ENCODE data around the gene NR4A1.

NR4A1 gene

GRCh38 chr12:52019113-52019770 lies 32.0 kb upstream of the NR4A1 start:
- DNase-seq: no peak

DNA sequence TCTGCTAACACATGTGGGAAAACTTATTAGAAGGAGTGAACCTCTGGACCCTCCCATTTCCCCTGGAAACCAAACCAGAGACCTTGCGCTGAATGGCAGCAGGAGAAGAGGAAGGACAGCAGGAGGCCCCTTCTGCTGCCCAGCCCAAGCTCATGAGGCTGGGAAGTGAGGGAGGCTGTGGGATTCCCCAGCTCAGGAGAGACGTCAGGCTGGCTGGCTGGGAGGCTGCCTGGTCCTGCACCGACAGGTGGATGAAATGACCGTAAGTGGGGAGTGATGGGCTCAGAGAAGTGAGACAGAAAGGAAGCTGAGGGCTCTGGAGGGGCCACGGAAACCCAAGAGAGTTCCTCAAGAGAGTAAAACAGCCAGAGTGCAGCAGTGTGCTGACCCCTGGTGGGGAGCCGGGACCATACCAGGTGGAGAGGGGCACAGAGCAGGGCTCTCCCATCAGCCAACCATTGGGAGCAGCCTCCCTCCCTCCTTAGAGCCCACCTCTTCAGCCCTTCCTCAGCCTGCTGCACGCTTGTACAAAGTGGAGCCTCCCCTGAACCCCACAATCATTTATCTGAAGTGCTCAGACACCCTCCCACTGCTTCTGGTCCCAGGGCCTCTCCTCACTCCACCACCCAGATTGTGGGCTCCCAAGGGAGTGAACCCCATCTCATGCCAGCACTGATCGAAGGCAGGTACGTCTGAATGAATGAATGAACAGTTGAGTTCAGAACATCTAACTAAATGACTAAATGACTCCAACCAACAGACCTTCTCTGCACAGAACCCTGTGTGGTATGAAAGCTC lies 30.5 kb upstream of the NR4A1 start:
- peak; percentile 65 for DNase-seq

- DNase-seq: no peak
Measured at GRCh38 chr12:52022841-52023181, 28.4 kb upstream of the NR4A1 start.

- peak; percentile 91 for DNase-seq
Measured at GRCh38 chr12:52023182-52023975, 27.9 kb upstream of the NR4A1 start.

GRCh38 chr12:52023976-52024688 lies 27.1 kb upstream of the NR4A1 start:
- no peak for DNase-seq

- DNase-seq: no peak
Measured at GRCh38 chr12:52024845-52025230, 26.4 kb upstream of the NR4A1 start.

DNA sequence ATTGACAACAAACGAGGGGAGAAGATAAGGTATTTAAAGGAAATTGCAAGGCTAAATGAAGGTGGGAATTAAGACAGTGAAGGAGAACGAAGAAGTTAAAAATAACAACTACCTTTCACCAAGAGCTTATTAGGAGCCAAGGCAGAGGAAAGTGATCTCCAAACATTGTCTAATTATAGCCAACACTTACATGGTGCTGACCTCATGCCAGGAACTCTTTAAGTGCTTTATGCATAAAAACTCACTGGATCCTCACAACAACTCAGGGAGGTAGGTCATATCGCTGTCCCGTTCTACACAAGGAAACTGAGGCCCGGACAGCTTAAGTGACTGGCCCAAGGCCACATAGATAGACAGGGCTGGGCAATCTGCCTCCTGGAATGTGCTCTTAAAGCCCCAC lies 25.0 kb upstream of the NR4A1 start:
- no peak for DNase-seq

DNA sequence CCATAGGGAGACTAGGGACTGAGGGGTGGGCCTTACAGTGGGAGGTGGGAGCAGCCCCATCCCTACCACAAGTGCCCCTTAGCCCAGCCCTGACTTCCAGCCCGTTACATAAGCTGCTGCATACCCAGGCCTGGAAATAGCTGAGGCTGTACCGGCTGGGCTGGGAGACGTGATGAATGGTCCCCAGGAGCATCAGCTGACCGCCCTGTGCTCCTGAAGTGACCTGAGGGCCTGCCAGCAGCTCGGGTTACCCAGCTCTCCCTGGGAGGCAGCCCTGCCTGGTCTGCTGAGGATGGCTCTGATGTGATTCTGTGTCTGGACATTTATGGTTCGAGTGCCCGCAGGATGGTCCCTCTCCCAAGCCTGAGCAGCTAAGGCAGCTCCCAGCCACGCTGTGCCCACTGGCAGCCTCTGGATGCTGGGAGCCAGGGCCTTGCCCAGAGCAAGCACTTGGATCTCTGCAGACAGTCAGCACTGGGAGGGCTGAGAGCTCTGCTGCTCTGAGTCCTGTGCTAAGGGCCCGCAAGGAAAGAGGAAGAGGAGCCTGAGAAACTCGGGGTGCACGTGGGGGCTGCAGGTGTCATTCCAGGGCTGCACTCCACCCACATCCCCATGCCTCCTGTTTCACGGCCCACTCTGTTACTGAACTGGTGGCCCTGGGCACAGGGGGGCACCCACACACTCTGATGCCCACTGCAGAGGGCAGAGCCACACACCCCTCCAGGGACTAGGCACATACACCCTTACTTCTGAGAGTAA lies 24.0 kb upstream of the NR4A1 start:
- no peak for DNase-seq

DNA sequence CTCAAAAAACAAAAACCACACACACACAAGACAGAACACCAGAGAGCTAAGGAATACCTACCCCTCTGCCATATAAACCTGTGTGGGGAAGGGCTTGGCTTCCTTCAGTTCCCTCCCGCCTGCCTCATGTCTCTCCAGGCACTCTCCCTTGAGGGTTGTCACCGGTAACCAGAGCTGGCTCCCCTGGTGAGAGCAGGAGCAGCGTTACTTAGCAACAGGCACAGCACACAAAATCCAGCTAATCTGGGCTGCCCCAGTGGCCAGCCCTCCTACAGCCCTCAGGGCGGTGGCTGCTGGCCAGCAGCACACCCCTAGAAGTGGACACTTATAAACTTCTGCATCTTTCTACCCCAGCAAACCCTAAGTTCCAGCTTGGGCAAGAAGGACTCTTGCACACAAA lies 21.6 kb upstream of the NR4A1 start:
- DNase-seq: no peak

- DNase-seq: no peak
Measured at GRCh38 chr12:52032446-52032803, 18.8 kb upstream of the NR4A1 start.

DNA sequence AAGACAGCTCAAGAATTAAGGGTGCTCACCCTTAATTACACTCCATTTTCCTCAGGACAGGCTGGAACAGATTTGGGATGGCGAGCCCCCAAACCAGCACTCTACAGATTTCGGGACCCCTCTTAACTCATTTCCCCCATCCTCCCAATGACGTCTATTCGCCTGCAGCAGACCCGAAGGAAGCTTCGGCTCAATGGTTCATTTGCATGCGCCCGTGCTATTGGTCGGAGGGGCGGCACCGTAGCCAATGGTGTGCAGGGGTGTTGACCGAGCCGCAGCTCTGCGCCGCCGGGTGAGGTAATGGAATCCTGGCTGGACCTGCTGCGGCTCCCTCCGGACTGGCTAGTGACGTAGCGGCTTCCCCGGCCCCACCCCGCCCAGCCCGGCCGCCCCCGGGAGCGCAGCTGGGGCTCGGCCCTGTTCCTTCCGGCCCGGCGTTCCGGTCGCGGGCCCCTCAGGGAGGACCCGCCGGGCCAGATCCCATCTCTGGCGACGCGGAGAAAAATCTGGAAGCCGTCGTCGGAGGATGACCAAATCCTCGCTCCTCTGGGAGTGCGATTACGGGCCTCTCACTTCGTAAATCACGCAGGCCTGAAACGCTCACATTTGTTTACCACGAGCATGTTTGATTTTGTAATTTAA lies 18.3 kb upstream of the NR4A1 start:
- peak; percentile 82 for DNase-seq

- no peak for DNase-seq
Measured at GRCh38 chr12:52033446-52034140, 17.6 kb upstream of the NR4A1 start.

- DNase-seq: no peak
Measured at GRCh38 chr12:52035190-52035589, 16.1 kb upstream of the NR4A1 start.

DNA sequence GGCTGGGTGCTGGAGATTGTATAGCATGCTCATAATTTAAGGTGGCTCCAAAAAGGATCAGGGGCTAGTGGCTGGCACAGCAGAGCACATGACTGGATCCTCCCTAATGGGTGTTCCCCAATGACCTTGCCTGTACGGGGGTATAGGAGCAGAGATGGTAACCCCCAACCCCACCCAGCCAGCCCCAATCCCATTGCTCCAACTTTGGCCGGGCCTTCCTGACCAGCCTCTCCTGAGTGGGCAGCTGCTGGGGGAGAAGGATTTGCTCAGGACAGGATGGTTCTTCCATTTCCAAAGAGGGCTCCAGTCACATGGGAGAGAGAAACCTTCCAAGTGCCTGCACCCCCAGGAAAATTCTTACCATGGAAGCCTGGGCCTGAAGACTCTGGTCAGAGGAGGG lies 15.3 kb upstream of the NR4A1 start:
- no peak for DNase-seq

- peak; percentile 76 for DNase-seq
Measured at GRCh38 chr12:52036587-52037171, 14.6 kb upstream of the NR4A1 start.

GRCh38 chr12:52037248-52037861 lies 13.9 kb upstream of the NR4A1 start:
- no peak for DNase-seq

- no peak for DNase-seq
Measured at GRCh38 chr12:52038447-52038846, 12.8 kb upstream of the NR4A1 start.

- no peak for DNase-seq
Measured at GRCh38 chr12:52041035-52041434, 10.2 kb upstream of the NR4A1 start.

DNA sequence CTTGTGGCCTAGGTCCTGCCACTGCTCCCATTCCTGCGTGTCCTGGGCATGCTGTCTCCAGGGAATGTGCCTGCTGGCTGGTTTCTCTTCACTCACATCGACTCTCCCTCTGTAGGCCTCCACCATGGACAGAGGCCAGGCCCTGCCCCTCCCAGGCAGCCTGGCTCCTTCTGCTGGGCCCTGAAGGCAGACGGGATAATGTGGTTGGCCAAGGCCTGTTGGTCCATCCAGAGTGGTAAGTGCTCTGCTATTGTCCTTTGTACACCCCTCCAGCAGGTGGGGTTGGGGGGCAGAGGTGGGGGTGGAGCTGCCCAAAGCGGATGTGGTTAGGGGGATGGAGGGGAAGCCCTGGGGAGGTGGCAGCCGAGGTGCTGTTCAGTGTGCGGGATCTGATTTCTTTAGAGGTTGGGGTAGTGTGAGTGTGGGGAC lies 9.5 kb upstream of the NR4A1 start:
- peak; percentile 59 for DNase-seq

DNA sequence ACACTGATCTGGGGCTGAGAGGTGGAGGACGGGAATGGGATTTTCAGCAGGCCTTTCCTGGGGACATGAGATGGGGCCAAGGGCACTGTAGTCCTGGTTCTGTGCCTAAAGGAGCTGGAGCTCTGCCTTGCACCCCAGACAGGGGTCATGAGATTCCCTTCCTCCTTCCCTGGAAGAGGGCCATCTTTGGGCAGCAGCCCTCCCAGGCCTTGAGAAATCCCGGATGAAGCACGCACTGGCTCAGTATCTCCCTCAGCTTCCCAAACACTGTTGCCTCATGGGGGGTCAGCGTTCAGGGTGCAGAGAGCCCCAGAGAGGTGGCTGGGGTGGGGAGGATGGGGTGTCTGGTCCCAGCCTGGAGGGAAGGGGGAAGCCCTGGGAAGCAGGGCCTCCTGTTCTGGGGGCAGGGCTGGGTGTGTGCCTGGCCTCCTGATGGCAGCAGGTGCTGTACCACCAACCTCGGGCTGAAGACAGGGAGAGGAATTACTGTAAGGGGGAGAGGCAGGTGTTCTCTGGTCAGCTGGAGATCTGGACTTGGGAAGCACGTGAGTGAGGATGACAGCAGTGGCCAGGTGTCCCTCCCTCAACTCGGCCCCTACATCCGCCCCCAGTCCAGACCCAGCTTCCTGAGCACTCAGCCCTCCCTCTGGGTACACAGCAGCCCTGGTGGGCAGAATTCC lies 8.4 kb upstream of the NR4A1 start:
- no peak for DNase-seq
